Natural killer cell (primary cell): ENCODE measurements around the gene CRYBB3. TPM values are rescaled to one million over a fixed set of nuclear protein-coding genes. Genes with fewer than 3 reads are reported as not detected.

Experiments used
- total RNA-seq, 4 donors: library from RNA; stranded (reverse); fragments of 120-200 nt in 1 of 4; gene quantifications; one replicate each; pipeline versions ENCODE4 v1.2.3 to v1.2.4, GENCODE V29; 2013 to 2022

Gene CRYBB3
- total RNA-seq, 3 donors from 2014 or later (not counting 1 experiment from before 2014, with no cell fraction given) = 0.68 TPM; not detected in 2

Other genes starting within 250 kb of the CRYBB3 start
- 10 to 100 TPM in 1 of 3 donors, 1 to 10 TPM in 2; 3.6 to 24.0 (median 7.3) TPM for gene KIAA1671, start 247.1 kb upstream of the CRYBB3 start, total RNA-seq
- not detected for gene CRYBB2, start 19.8 kb downstream of the CRYBB3 start, total RNA-seq